K562 (cell line): ENCODE results near the gene CRKL. TPM values are rescaled to one million over a fixed set of nuclear protein-coding genes. Genes with fewer than 3 reads are reported as not detected.
A peak's percentile ranks its signal among the peaks of the same experiment; 100 is the strongest.

Experiments
- ARID2 ChIP-seq: fragments of 450-650 bp; IDR thresholded peaks from 2 replicates; pipeline ENCODE4 v1.6.1; 2017; ENCODE audit warnings: antibody characterized with exemption, mild to moderate bottlenecking
- FOXJ2 ChIP-seq: fragments of 200-800 bp; sonication (Bioruptor generic); IDR thresholded peaks from 2 replicates; pipeline ENCODE4 v1.6.1; 2016; ENCODE audit warnings: missing genetic modification characterization, missing compliant biosample characterization
- HMG20A ChIP-seq: fragments of 450-650 bp; formaldehyde crosslinking; conservative IDR thresholded peaks from 2 replicates; pipeline ENCODE4 v1.4.0; 2020; ENCODE audit warnings: mild to moderate bottlenecking, mixed read lengths
- KLF13 ChIP-seq: fragments of 450-650 bp; IDR thresholded peaks from 2 replicates; pipeline ENCODE4 v1.6.1; 2016; ENCODE audit warnings: missing genetic modification characterization, low read depth, mild to moderate bottlenecking, missing compliant biosample characterization, moderate library complexity, borderline replicate concordance
- PCBP1 ChIP-seq: fragments of 200-400 bp; formaldehyde crosslinking; IDR thresholded peaks from 2 replicates; pipeline ENCODE4 v1.6.1; 2018; ENCODE audit warnings: mild to moderate bottlenecking, low read depth, low read length; ENCODE audit not compliant: poor library complexity, severe bottlenecking
- SMAD1 ChIP-seq: fragments of 150-350 bp; IDR thresholded peaks from 2 replicates; pipeline ENCODE4 v1.6.1; 2014; ENCODE audit warnings: low read length, low read depth; ENCODE audit not compliant: partially characterized antibody
- SMC3 ChIP-seq: conservative IDR thresholded peaks from 2 replicates; pipeline ENCODE4 v1.6.1; 2011; ENCODE audit warnings: low read depth, low read length, improper control_type of control experiment; ENCODE audit not compliant: insufficient read depth
- TAF9B ChIP-seq: fragments of 450-650 bp; IDR thresholded peaks from 2 replicates; pipeline ENCODE4 v1.6.1; 2018; ENCODE audit warnings: mild to moderate bottlenecking; ENCODE audit not compliant: partially characterized antibody
- TBL1XR1 ChIP-seq, 2 experiments: IDR thresholded peaks; 2 replicates each; pipeline ENCODE4 v1.6.1; 2012; ENCODE audit warnings: improper control_type of control experiment in 2 of 2, low read length in 2 of 2, mild to moderate bottlenecking in 1 of 2
- ZNF143 ChIP-seq: sonication (generic); formaldehyde crosslinking; IDR thresholded peaks from 2 replicates; pipeline ENCODE4 v1.9.0; 2022; ENCODE audit warnings: mild to moderate bottlenecking, missing genetic modification reagents
- polyA plus RNA-seq, 8 experiments: library from polyadenylated mRNA; depleted of rRNA in 4 of 8; stranded (reverse) in 5 of 8; unstranded in 3 of 8; fragments of >200 nt; fragmentation: Nextera tagmentation in 2 of 8; fragmentation: Illumina TruSeq in 1 of 8; extraction: Ambion mirVana in 2 of 8; extraction: Trizol in 1 of 8; gene quantifications; 2 replicates each; pipeline versions ENCODE4 v1.2.1 to v1.2.3, GENCODE V29; 2011 to 2014; ENCODE audit warnings: inconsistent platforms in 1 of 8, missing spikeins in 1 of 8
- total RNA-seq, 7 experiments: library from RNA; depleted of rRNA in 6 of 7; stranded (reverse); fragments of >200 nt in 6 of 7; fragmentation: Illumina TruSeq in 2 of 7; extraction: Trizol in 2 of 7; gene quantifications; 2 replicates each; pipeline versions ENCODE4 v1.2.1 to v1.2.3, GENCODE V29; 2011 to 2021; ENCODE audit warnings: low replicate concordance in 1 of 7
- TF ChIP-seq, protein P1 (sequence below): sonication (generic); IDR thresholded peaks from 2 replicates; pipeline ENCODE4 v1.6.1; 2016
- TF ChIP-seq, protein P2 (sequence below): IDR thresholded peaks from 2 replicates; pipeline ENCODE4 v1.6.1; 2011; ENCODE audit warnings: borderline replicate concordance, low read depth, mild to moderate bottlenecking, moderate library complexity, low read length; ENCODE audit not compliant: insufficient read depth, poor library complexity, severe bottlenecking
- TF ChIP-seq, protein P3 (sequence below), 2 experiments: fragments of 250-450 bp in 1 of 2; fragments of 450-650 bp in 1 of 2; sonication (Bioruptor Pico) in 1 of 2; IDR thresholded peaks; 2 replicates each; pipeline versions ENCODE4 v1.6.1 to v1.8.0; 2016 to 2021; ENCODE audit warnings: mild to moderate bottlenecking in 2 of 2, moderate library complexity in 2 of 2, missing compliant biosample characterization in 1 of 2, missing genetic modification characterization in 1 of 2
- TF ChIP-seq, protein P4 (sequence below): IDR thresholded peaks from 3 replicates; pipeline ENCODE4 v1.6.1; 2011; ENCODE audit warnings: borderline replicate concordance, mild to moderate bottlenecking; ENCODE audit not compliant: insufficient read length, insufficient read depth
- TF ChIP-seq, protein P5 (sequence below): fragments of 250-450 bp; sonication (Bioruptor Pico); IDR thresholded peaks from 2 replicates; pipeline ENCODE4 v1.4.0; 2020

The CRKL gene
- total and polyA plus RNA-seq, 9 of the 15 experiments (the other 6 are each of a cell fraction or from before 2014, with no cell fraction given), result 100 to 263 (median 124) TPM

DNA sequence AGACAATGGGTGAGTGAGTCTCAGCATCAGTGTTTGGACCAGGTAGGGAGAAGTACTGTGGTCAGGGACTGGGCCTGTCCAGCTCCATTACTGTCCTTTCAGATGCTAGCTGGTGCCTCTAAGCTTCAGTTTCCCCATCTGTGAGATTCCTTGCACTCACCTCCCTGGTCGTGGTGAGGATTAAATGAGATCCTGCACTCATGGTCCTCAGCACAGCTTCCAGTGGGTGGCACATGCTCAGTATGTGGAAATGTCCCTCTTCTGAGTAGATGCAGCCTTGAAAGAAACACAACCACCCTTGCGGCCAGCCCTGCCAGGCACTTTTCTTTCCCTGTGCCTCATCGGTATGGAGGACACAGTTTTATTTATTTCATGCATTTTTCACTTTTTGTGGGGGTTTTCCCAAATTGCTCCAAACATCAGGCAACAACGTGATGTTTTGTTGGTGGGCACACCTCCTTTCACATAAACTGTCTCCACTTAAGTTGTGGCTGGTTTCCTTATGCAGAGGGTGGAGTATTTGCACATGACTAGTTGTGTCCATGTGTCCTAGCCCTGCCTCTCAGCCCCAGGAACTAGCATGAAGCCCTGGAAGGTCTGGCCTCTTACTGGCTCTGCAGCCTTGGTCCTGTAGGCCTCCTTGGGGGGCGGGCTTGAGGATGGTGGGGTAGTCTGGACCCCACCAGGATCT, 66.0 kb downstream of the CRKL start (continued):
- 0 out of 2 replicates have a peak, but pooled peaks have one; percentile 29 for TF ChIP-seq KLF13 (tag)
- TF ChIP-seq TBL1XR1 (IDR thresholded peaks at IDR 0.05; ENCODE audit: low read length in 2 of 2), result no peak
- no peak for TF ChIP-seq ARID2
- TF ChIP-seq, protein P1, sequence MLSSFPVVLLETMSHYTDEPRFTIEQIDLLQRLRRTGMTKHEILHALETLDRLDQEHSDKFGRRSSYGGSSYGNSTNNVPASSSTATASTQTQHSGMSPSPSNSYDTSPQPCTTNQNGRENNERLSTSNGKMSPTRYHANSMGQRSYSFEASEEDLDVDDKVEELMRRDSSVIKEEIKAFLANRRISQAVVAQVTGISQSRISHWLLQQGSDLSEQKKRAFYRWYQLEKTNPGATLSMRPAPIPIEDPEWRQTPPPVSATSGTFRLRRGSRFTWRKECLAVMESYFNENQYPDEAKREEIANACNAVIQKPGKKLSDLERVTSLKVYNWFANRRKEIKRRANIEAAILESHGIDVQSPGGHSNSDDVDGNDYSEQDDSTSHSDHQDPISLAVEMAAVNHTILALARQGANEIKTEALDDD, result no peak
- no peak for TF ChIP-seq FOXJ2 (tag)
- TF ChIP-seq, protein P2, sequence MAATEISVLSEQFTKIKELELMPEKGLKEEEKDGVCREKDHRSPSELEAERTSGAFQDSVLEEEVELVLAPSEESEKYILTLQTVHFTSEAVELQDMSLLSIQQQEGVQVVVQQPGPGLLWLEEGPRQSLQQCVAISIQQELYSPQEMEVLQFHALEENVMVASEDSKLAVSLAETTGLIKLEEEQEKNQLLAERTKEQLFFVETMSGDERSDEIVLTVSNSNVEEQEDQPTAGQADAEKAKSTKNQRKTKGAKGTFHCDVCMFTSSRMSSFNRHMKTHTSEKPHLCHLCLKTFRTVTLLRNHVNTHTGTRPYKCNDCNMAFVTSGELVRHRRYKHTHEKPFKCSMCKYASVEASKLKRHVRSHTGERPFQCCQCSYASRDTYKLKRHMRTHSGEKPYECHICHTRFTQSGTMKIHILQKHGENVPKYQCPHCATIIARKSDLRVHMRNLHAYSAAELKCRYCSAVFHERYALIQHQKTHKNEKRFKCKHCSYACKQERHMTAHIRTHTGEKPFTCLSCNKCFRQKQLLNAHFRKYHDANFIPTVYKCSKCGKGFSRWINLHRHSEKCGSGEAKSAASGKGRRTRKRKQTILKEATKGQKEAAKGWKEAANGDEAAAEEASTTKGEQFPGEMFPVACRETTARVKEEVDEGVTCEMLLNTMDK, result no peak
- TF ChIP-seq HMG20A (CRISPR knock-in tag), result no peak
- TF ChIP-seq, protein P3, sequence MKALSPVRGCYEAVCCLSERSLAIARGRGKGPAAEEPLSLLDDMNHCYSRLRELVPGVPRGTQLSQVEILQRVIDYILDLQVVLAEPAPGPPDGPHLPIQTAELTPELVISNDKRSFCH (CRISPR knock-in tag; IDR thresholded peaks at IDR 0.05), result no peak
- TF ChIP-seq, protein P3 (tag; IDR thresholded peaks at IDR 0.05), result 0 out of 2 replicates have a peak, but pooled peaks have one; percentile 1
- TF ChIP-seq SMAD1, result peak; percentile 6
- no peak for TF ChIP-seq PCBP1
- TF ChIP-seq, protein P4, sequence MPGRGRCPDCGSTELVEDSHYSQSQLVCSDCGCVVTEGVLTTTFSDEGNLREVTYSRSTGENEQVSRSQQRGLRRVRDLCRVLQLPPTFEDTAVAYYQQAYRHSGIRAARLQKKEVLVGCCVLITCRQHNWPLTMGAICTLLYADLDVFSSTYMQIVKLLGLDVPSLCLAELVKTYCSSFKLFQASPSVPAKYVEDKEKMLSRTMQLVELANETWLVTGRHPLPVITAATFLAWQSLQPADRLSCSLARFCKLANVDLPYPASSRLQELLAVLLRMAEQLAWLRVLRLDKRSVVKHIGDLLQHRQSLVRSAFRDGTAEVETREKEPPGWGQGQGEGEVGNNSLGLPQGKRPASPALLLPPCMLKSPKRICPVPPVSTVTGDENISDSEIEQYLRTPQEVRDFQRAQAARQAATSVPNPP, result no peak
- TF ChIP-seq SMC3, result no peak
- no peak for TF ChIP-seq TAF9B
- TF ChIP-seq, protein P5, sequence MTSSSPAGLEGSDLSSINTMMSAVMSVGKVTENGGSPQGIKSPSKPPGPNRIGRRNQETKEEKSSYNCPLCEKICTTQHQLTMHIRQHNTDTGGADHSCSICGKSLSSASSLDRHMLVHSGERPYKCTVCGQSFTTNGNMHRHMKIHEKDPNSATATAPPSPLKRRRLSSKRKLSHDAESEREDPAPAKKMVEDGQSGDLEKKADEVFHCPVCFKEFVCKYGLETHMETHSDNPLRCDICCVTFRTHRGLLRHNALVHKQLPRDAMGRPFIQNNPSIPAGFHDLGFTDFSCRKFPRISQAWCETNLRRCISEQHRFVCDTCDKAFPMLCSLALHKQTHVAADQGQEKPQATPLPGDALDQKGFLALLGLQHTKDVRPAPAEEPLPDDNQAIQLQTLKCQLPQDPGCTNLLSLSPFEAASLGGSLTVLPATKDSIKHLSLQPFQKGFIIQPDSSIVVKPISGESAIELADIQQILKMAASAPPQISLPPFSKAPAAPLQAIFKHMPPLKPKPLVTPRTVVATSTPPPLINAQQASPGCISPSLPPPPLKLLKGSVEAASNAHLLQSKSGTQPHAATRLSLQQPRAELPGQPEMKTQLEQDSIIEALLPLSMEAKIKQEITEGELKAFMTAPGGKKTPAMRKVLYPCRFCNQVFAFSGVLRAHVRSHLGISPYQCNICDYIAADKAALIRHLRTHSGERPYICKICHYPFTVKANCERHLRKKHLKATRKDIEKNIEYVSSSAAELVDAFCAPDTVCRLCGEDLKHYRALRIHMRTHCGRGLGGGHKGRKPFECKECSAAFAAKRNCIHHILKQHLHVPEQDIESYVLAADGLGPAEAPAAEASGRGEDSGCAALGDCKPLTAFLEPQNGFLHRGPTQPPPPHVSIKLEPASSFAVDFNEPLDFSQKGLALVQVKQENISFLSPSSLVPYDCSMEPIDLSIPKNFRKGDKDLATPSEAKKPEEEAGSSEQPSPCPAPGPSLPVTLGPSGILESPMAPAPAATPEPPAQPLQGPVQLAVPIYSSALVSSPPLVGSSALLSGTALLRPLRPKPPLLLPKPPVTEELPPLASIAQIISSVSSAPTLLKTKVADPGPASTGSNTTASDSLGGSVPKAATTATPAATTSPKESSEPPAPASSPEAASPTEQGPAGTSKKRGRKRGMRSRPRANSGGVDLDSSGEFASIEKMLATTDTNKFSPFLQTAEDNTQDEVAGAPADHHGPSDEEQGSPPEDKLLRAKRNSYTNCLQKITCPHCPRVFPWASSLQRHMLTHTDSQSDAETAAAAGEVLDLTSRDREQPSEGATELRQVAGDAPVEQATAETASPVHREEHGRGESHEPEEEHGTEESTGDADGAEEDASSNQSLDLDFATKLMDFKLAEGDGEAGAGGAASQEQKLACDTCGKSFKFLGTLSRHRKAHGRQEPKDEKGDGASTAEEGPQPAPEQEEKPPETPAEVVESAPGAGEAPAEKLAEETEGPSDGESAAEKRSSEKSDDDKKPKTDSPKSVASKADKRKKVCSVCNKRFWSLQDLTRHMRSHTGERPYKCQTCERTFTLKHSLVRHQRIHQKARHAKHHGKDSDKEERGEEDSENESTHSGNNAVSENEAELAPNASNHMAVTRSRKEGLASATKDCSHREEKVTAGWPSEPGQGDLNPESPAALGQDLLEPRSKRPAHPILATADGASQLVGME (CRISPR knock-in tag), result 0 out of 2 replicates have a peak, but pooled peaks have one; percentile 31
- no peak for TF ChIP-seq ZNF143 (CRISPR knock-in tag)
